HepG2 (cell line): Measurements from ENCODE around the gene GALR3. TPM values are rescaled to one million over a fixed set of nuclear protein-coding genes. Genes with fewer than 3 reads are reported as not detected.

ENCODE experiments used
- ATAC-seq: fragments of 200-7000 bp; cut with Tn5 transposase; 3 replicates; pipeline ENCODE4 v1.9.1; 2020; ENCODE audit warnings: mild to moderate bottlenecking, moderate library complexity
- BruUV-seq: library from RNA; stranded (reverse); fragments of 400-500 nt; replicated peaks from 2 replicates; lab custom pipeline; 2021; lab: Mats Ljungman, UMichigan
- CTCF ChIA-PET: fragments of 300-600 bp; formaldehyde crosslinking; extraction: SDS; loops from one replicate; lab custom pipeline; 2021; ENCODE audit warnings: low total read pairs, inconsistent platforms, low intra/inter-chr PET ratio; lab: Yijun Ruan, JAX
- POLR2A ChIA-PET: fragments of 350-600 bp; sonication (Branson Sonifier 250); formaldehyde crosslinking; loops from one replicate; lab custom pipeline; 2020; ENCODE audit warnings: antibody characterized with exemption, inconsistent platforms; lab: Yijun Ruan, JAX
- DNase-seq: peaks from one replicate; pipeline ENCODE4 v3.0.0-alpha.2; 2015; ENCODE audit warnings: low spot score
- FAIRE-seq: peaks from 3 replicates; lab custom pipeline; 2011; peaks lifted over from hg19 to GRCh38; lab: Jason Lieb, UNC
- H2AFZ ChIP-seq: one replicate; pipeline ENCODE4 v1.6.1; 2011; ENCODE audit warnings: low read length, inconsistent platforms
- H3K27ac ChIP-seq: fragments of 300-600 bp; 3 replicates; pipeline ENCODE4 v1.8.0; 2011; ENCODE audit warnings: mixed run types, mild to moderate bottlenecking, mixed read lengths, low read length, inconsistent platforms; ENCODE audit not compliant: insufficient read depth; ENCODE audit errors: extremely low read length
- H3K27me3 ChIP-seq, 2 experiments: fragments of 200-600 bp in 1 of 2; 2 replicates in 1 of 2; 3 replicates in 1 of 2; pipeline versions ENCODE4 v1.6.0 to v1.8.0; 2011; ENCODE audit warnings: low read length in 2 of 2, mild to moderate bottlenecking in 2 of 2, moderate library complexity in 2 of 2, inconsistent platforms in 1 of 2; ENCODE audit not compliant: insufficient read depth in 2 of 2, control insufficient read depth in 1 of 2
- H3K36me3 ChIP-seq, 2 experiments: fragments of 200-600 bp in 1 of 2; replicated peaks in 1 of 2; 2 replicates in 1 of 2; 3 replicates in 1 of 2; pipeline versions ENCODE4 v1.5.1 to v1.8.0; 2011; ENCODE audit warnings: low read length in 2 of 2, inconsistent platforms in 1 of 2; ENCODE audit not compliant: insufficient read depth in 2 of 2, control insufficient read depth in 1 of 2
- H3K4me1 ChIP-seq: 2 replicates; pipeline ENCODE4 v1.5.1; 2012; ENCODE audit warnings: low read length, inconsistent platforms; ENCODE audit not compliant: insufficient read depth
- H3K4me2 ChIP-seq: 2 replicates; pipeline ENCODE4 v1.6.0; 2011; ENCODE audit warnings: low read depth, low read length, inconsistent platforms
- H3K4me3 ChIP-seq, 3 experiments: fragments of 200-600 bp in 1 of 3; sonication (generic), shearing (Covaris generic) in 1 of 3; replicated peaks in 1 of 3; 2 replicates each; pipeline ENCODE4 v1.5.1; 2011 to 2016; ENCODE audit warnings: low read length in 3 of 3, inconsistent platforms in 2 of 3, low read depth in 2 of 3, mild to moderate bottlenecking in 2 of 3, control low read depth in 1 of 3, mixed read lengths in 1 of 3; ENCODE audit not compliant: insufficient read depth in 1 of 3
- H3K79me2 ChIP-seq: one replicate; pipeline ENCODE4 v1.6.1; 2011; ENCODE audit warnings: low read length, inconsistent platforms; ENCODE audit not compliant: insufficient read depth
- H3K9ac ChIP-seq: 2 replicates; pipeline ENCODE4 v1.6.0; 2011; ENCODE audit warnings: mild to moderate bottlenecking, low read depth, low read length, inconsistent platforms; ENCODE audit not compliant: insufficient read depth
- H3K9me3 ChIP-seq: 2 replicates; pipeline ENCODE4 v1.5.1; 2012; ENCODE audit warnings: mild to moderate bottlenecking, low read length
- H4K20me1 ChIP-seq: 2 replicates; pipeline ENCODE4 v1.6.0; 2011; ENCODE audit warnings: inconsistent platforms, mild to moderate bottlenecking, low read length, moderate library complexity; ENCODE audit not compliant: insufficient read depth
- HBP1 ChIP-seq: IDR thresholded peaks from 2 replicates; pipeline ENCODE4 v1.6.1; 2016; ENCODE audit warnings: low read depth, control low read depth
- HNF1B ChIP-seq: sonication (generic); formaldehyde crosslinking; IDR thresholded peaks from 2 replicates; pipeline ENCODE4 v1.5.1; 2020; ENCODE audit warnings: mild to moderate bottlenecking, moderate library complexity, missing genetic modification reagents
- HNRNPL ChIP-seq: fragments of 200-400 bp; formaldehyde crosslinking; IDR thresholded peaks from 2 replicates; pipeline ENCODE4 v1.6.1; 2017; ENCODE audit warnings: mild to moderate bottlenecking, low read depth, low read length
- HOXD1 ChIP-seq: sonication (generic); formaldehyde crosslinking; IDR thresholded peaks from 2 replicates; pipeline ENCODE4 v1.5.0; 2020; ENCODE audit warnings: missing genetic modification reagents
- MXD1 ChIP-seq: sonication (generic); formaldehyde crosslinking; IDR thresholded peaks from 2 replicates; pipeline ENCODE4 v1.4.0; 2020; ENCODE audit warnings: mild to moderate bottlenecking, missing genetic modification reagents
- POGZ ChIP-seq: sonication (generic); formaldehyde crosslinking; IDR thresholded peaks from 2 replicates; pipeline ENCODE4 v1.4.0; 2020; ENCODE audit warnings: mild to moderate bottlenecking, missing genetic modification reagents
- TERF1 ChIP-seq: sonication (generic); formaldehyde crosslinking; IDR thresholded peaks from 2 replicates; pipeline ENCODE4 v1.8.0; 2022; ENCODE audit warnings: mild to moderate bottlenecking, missing genetic modification reagents, moderate library complexity
- WIZ ChIP-seq: sonication (generic); formaldehyde crosslinking; IDR thresholded peaks from 2 replicates; pipeline ENCODE4 v1.5.1; 2020; ENCODE audit warnings: mild to moderate bottlenecking, missing genetic modification reagents
- ZNF230 ChIP-seq: sonication (generic); formaldehyde crosslinking; IDR thresholded peaks from 2 replicates; pipeline ENCODE4 v1.4.0; 2020; ENCODE audit warnings: mild to moderate bottlenecking, missing genetic modification reagents
- ZNF609 ChIP-seq: sonication (generic); formaldehyde crosslinking; IDR thresholded peaks from 2 replicates; pipeline ENCODE4 v1.4.0; 2020; ENCODE audit warnings: mild to moderate bottlenecking, missing genetic modification reagents, borderline replicate concordance
- WGBS: methylation state at CpG from one replicate; pipeline ENCODE4 v1.1.6; 2017; ENCODE audit warnings: low lambda C conversion rate; 5-methylcytosine and 5-hydroxymethylcytosine counted together
- in situ Hi-C: cut with HindIII; loops from 2 replicates; pipeline ENCODE4 v1.10.0; 2017; ENCODE audit warnings: low pct_unique_long_range_greater_than_20kb; ENCODE audit not compliant: extremely low pct_ligation_motif_present
- intact Hi-C: fragments of 100-400 bp; cut with micrococcal nuclease; formaldehyde crosslinking; loops from one replicate; pipeline ENCODE4 v1.10.0; 2022; ENCODE audit not compliant: unreplicated experiment
- polyA plus RNA-seq, 8 experiments: library from polyadenylated mRNA; depleted of rRNA in 3 of 8; stranded (reverse) in 7 of 8; unstranded in 1 of 8; fragments of >200 nt; fragmentation: Illumina TruSeq in 4 of 8; extraction: Trizol in 4 of 8; gene quantifications; 2 replicates each; pipeline versions ENCODE4 v1.2.1 to v1.2.3, GENCODE V29; 2011 to 2016; ENCODE audit warnings: low read depth in 4 of 8, missing spikeins in 1 of 8, mixed read lengths in 1 of 8; ENCODE audit not compliant: insufficient read depth in 1 of 8
- total RNA-seq, 5 experiments: library from RNA; depleted of rRNA; stranded (reverse); fragments of >200 nt; fragmentation: Illumina TruSeq; extraction: Trizol; gene quantifications; 2 replicates each; pipeline ENCODE4 v1.2.3, GENCODE V29; 2016; ENCODE audit warnings: low read depth in 1 of 5

The GALR3 gene
- total and polyA plus RNA-seq, 2 of the 13 experiments (the other 11 are each of a cell fraction or from before 2014, with no cell fraction given): 0.13 TPM; not detected in 1

- WGBS: 75% methylated on average over 10 of the region's 10 CpGs
- Histone ChIP-seq H3K4me1 (peaks cover 43% of the 10 kb centered on the region), H3K9me3 (no peaks in the 10 kb centered on the region), H4K20me1 (no peaks in the 10 kb centered on the region), H2AFZ (no peak overlapping the region), H3K79me2 (no peaks in the 10 kb centered on the region), H3K4me2 (no peak overlapping the region), H3K36me3 (peaks cover 1 to 12% of the 10 kb centered on the region in 2 experiments; a peak in 2 of 5 replicates), H3K9ac (no peak overlapping the region), H3K27ac (no peak overlapping the region), H3K4me3 (no peak overlapping the region), H3K27me3 (no peaks in the 10 kb centered on the region)
- ChIA-PET POLR2A (no interaction called here), CTCF (no interaction called here)
- FAIRE-seq (no peak), ATAC-seq (no peak), DNase-seq (no peak)
- no TSS peak for BruUV-seq
- intact Hi-C loops (no loop called here), in situ Hi-C loops (no loop called here)
- TF ChIP-seq HNRNPL: no peak
- no peak for TF ChIP-seq ZNF609 (CRISPR knock-in tag)
- no peak for TF ChIP-seq ZNF230 (CRISPR knock-in tag)
- TF ChIP-seq MXD1 (CRISPR knock-in tag): no peak
- no peak for TF ChIP-seq TERF1 (CRISPR knock-in tag)
- no peak for TF ChIP-seq HBP1 (CRISPR knock-in tag)
- no peak for TF ChIP-seq POGZ (CRISPR knock-in tag)
- TF ChIP-seq HNF1B: no peak
- no peak for TF ChIP-seq WIZ (CRISPR knock-in tag)
- no peak for TF ChIP-seq HOXD1 (CRISPR knock-in tag)
These were observed 46.6 kb upstream of the GALR3 start for GRCh38 chr22:37776639-37777005.
